Bronchial epithelial cell (primary cell): ENCODE results near the gene PAX5. TPM values are rescaled to one million over a fixed set of nuclear protein-coding genes. Genes with fewer than 3 reads are reported as not detected.

Experiments
- DNase-seq: peaks from one replicate; pipeline ENCODE4 v3.0.0-alpha.2; 2010; ENCODE audit warnings: low read depth
- FAIRE-seq: peaks from 2 replicates; lab custom pipeline; 2011; peaks lifted over from hg19 to GRCh38; lab: Jason Lieb, UNC
- H3K27me3 ChIP-seq: 2 replicates; pipeline ENCODE4 v1.5.1; 2011; ENCODE audit warnings: low read length; ENCODE audit not compliant: control insufficient read depth, insufficient read depth
- H3K36me3 ChIP-seq: 2 replicates; pipeline ENCODE4 v1.5.1; 2011; ENCODE audit warnings: low read length; ENCODE audit not compliant: control insufficient read depth, insufficient read depth
- H3K4me3 ChIP-seq: 2 replicates; pipeline ENCODE4 v1.5.1; 2011; ENCODE audit warnings: mild to moderate bottlenecking, low read depth, low read length, control low read depth
- CTCF ChIP-seq: IDR thresholded peaks from 2 replicates; pipeline ENCODE4 v1.5.1; 2011; ENCODE audit warnings: mild to moderate bottlenecking, moderate library complexity, low read length, control low read depth, inconsistent platforms; ENCODE audit not compliant: insufficient read depth, severe bottlenecking
- total RNA-seq: library from RNA; depleted of rRNA; stranded (reverse); fragments of >200 nt; gene quantifications from 2 replicates; pipeline ENCODE4 v1.2.1, GENCODE V29; 2014

The PAX5 gene
- total RNA-seq, 1 donor from 2014 or later = not detected

- no peak for TF ChIP-seq CTCF
- Histone ChIP-seq H3K4me3 (no peak overlapping the region), H3K27me3 (peaks cover 10% of the 10 kb centered on the region), H3K36me3 (no peaks in the 10 kb centered on the region)
- DNase-seq (no peak), FAIRE-seq (no peak)
Measured at GRCh38 chr9:37011530-37011929, 22.5 kb downstream of the PAX5 start.

DNA sequence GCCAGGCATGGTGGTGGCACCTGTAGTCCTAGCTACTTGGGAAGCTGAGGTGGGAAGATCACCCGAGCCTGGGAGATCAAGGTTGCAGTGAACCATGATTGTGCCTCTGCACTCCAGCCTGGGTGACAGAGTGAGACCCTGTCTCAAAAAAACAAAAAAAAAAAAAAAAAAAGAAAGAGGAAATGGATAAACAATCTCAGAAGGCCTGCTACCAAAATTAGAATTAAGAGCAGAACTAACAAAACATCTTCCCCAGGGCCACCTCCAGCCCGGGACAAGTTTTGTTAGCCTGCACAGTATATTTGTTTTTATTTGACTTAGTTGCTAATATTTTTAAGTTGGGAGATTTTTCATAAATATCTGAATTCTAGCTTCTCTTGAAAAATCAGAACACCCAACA is 23.1 kb downstream of the PAX5 start:
- FAIRE-seq = no peak

GRCh38 chr9:37010180-37010579 is 23.9 kb downstream of the PAX5 start:
- DNase-seq (no peak), FAIRE-seq (no peak)
- Histone ChIP-seq H3K36me3 (no peaks in the 10 kb centered on the region), H3K27me3 (peaks cover 10% of the 10 kb centered on the region), H3K4me3 (no peak overlapping the region)
- TF ChIP-seq CTCF = no peak

More for the DNA sequence above, 23.1 kb downstream of the PAX5 start:
- TF ChIP-seq CTCF = no peak
- no peak for DNase-seq
- no peak overlapping the region for H3K4me3 ChIP-seq
- H3K27me3 ChIP-seq = peaks cover 10% of the 10 kb centered on the region
- no peaks in the 10 kb centered on the region for H3K36me3 ChIP-seq

DNA sequence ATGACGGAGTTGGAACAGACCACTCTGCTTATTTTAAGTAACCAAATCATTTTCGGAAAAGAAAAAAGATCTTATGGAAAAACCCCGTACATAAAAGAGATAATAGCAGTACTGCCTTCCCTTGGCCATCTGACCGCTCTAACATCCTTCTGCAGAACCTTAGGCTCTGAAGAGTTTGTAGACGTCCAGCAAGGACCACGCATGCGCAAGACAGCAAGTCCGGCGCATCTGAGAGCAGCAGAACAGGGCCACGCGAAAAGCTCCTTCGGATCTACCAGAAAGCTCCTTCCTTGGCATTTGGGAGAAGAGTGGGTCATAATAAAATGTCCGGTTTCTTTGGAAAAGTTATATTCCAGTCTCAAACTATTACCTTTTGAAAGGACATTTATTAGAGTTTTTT is 26.8 kb downstream of the PAX5 start:
- FAIRE-seq = no peak
- peaks cover 25% of the 10 kb centered on the region for H3K27me3 ChIP-seq

DNA sequence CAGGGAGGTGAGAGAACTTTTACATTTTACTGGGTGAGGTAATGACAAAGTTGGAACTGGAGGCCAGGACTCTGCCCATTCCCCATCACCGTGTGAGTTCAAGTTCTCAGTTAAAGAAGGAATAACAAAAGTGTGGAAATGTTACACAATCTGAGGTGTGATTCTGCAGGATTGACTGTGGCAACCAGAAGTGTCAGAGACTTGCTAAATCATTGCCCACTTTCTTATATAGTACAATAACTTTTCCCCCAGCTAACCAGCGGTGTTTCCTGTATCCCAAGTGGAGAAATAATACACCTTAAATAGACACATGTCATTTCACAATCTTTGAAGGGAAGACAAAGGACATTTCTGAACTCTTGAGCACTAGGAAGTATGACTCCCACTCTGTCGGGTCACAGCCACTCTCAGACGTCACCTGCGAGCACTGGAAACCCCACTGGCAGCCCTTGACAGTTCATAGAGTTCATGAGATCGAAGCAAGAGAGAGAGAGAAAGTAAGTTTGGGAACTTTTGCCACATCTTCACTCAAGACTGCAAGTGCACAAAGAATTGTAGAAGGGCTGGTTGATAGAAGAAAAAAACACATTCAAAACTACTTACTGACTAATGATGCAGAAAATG is 28.4 kb downstream of the PAX5 start:
- H3K4me3 ChIP-seq = no peak overlapping the region
- TF ChIP-seq CTCF = no peak
- DNase-seq (no peak), FAIRE-seq (no peak)
- no peaks in the 10 kb centered on the region for H3K36me3 ChIP-seq
- peaks cover 28% of the 10 kb centered on the region for H3K27me3 ChIP-seq

More for the DNA sequence above, 26.8 kb downstream of the PAX5 start:
- no peaks in the 10 kb centered on the region for H3K36me3 ChIP-seq
- TF ChIP-seq CTCF = no peak
- H3K4me3 ChIP-seq = no peak overlapping the region
- DNase-seq = no peak

DNA sequence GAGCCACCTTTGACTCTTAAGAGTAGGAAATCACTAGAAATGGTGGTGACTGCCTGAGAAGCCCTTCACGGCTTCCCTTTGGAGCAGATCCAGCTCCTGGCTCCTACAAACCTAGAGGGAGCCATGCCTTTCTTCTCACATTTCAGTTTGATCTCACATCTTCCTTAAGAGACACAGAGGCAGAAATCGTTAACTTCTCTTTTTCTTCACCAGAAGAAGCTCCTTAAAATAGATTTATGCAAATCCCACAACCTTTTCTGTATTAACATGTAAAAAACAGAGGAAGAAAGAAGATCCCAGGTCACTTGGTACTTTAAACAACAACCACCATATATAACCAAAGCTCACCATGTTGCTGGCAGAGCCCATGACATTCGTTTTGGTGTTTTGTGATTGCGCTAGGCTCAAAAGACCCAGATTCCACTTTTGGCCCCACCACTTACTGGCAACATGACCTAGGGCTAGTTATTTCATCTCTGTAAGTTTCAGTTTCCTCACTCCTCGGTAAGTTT is 29.6 kb downstream of the PAX5 start:
- Histone ChIP-seq H3K36me3 (no peaks in the 10 kb centered on the region), H3K27me3 (peaks cover 28% of the 10 kb centered on the region)
- FAIRE-seq = no peak

More for the DNA sequence above, 29.6 kb downstream of the PAX5 start:
- DNase-seq = no peak
- no peak overlapping the region for H3K4me3 ChIP-seq
- no peak for TF ChIP-seq CTCF
